Measurements from ENCODE around the gene ZNF593.

GRCh38 chr1:26191739-26192138 lies 22.0 kb downstream of the ZNF593 start:
- TF ChIP-seq EZH2 (IDR thresholded peaks at IDR 0.05; ENCODE audit: low read length) (no peak), CTCF (optimal IDR thresholded peaks at IDR 0.05 in 1 of 3, IDR thresholded peaks at IDR 0.05 in 1 of 3, conservative IDR thresholded peaks at IDR 0.05 in 1 of 3; ENCODE audit: extremely low read depth in 1 of 3, insufficient read depth in 2 of 3, low read length in 3 of 3) (no peak)

Data from keratinocyte (primary cell).